ENCODE measurements around the gene LMCD1. TPM values are rescaled to one million over a fixed set of nuclear protein-coding genes. Genes with fewer than 3 reads are reported as not detected.

LMCD1 gene
- total RNA-seq, 3 donors from 2014 or later (not counting 1 experiment from before 2014, with no cell fraction given) = not detected

DNA sequence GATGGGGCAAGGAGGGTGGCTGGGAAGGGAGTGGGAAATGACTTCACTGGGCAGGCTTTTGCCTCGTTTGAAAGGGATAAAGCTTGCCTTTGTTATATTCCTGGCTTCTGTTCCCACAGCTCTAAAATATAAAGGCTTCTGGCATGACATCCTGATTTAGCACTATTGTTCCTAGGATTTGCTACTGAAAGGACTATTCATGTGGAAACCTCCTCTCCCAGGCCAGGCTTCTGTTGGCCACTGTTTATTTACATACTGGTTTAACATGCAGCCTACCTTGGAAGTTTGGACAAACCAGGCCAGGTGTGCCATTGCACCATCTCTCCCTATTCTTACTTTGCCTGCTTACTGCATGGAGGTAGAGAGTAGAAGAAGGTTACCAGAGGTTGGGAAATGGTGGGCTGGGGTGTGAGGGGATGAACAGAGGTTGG is 2.4 kb upstream of the LMCD1 start:
- Histone ChIP-seq H3K27ac (ENCODE audit: low read length) (no peak overlapping the region), H3K4me1 (ENCODE audit: control insufficient read depth, insufficient read depth, low read length) (peaks cover 3% of the 10 kb centered on the region), H3K27me3 (ENCODE audit: control insufficient read depth, insufficient read depth, low read length) (no peaks in the 10 kb centered on the region), H3K36me3 (ENCODE audit: control insufficient read depth, insufficient read depth, low read length) (no peaks in the 10 kb centered on the region), H3K9me3 (ENCODE audit: control insufficient read depth, insufficient read depth, low read length) (no peaks in the 10 kb centered on the region), H3K4me3 (ENCODE audit: low read length) (no peak overlapping the region)
- intact Hi-C loops (cut with micrococcal nuclease) = no loop called here
- Mint-ChIP-seq H3K36me3 (no peaks in the 10 kb centered on the region), H3K4me3 (no peak overlapping the region), H3K27ac (no peak overlapping the region), H3K27me3 (ENCODE audit: low read depth in 2 of 2) (no peaks in the 10 kb centered on the region), H3K9me3 (no peaks in the 10 kb centered on the region), H3K4me1 (peaks cover 5 to 9% of the 10 kb centered on the region in 2 donors)
- ATAC-seq (no peak), DNase-seq (no peak)
- 70% methylated on average over 1 of the region's 1 CpG for WGBS (ENCODE audit: insufficient coverage)
- TF ChIP-seq CTCF (IDR thresholded peaks at IDR 0.05) = no peak

DNA sequence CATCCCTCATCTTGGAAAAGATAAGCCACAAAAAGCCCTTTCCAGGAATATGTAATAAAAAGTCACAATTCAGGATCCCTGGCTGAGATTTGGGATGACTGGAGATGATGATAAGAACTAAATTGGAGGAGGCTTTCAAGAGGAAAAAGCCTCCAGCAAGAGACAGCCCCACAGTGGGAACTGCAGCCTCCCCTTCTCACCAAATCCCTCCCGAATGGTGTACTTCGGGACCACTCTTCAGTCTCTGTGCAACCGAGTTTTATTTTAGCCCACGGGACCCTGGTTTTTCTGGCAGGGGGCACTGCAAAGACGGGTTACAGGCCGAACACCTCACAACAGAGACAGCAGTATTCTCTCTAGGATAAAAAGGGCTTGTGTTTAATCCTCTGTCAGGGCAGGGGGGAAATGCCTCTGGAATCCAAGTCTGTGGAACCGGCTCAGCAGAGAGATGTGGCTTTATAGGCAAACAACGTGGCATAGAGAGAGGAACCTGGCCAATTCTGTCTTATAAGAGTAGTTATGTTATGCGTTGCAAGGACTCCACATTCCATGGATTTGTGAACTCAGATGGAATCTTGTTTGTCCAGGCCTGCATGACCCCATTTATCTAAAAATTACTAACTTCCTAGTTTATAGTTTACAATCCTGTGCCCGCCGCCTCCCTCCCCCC is 1.2 kb upstream of the LMCD1 start:
- Histone ChIP-seq H3K27ac (ENCODE audit: low read length) (no peak overlapping the region), H3K27me3 (ENCODE audit: control insufficient read depth, insufficient read depth, low read length) (no peaks in the 10 kb centered on the region), H3K4me1 (ENCODE audit: control insufficient read depth, insufficient read depth, low read length) (peaks cover 3% of the 10 kb centered on the region), H3K9me3 (ENCODE audit: control insufficient read depth, insufficient read depth, low read length) (no peaks in the 10 kb centered on the region), H3K4me3 (ENCODE audit: low read length) (no peak overlapping the region), H3K36me3 (ENCODE audit: control insufficient read depth, insufficient read depth, low read length) (no peaks in the 10 kb centered on the region)
- ATAC-seq (no peak), DNase-seq (no peak)
- WGBS (ENCODE audit: insufficient coverage) = 85% methylated on average over 10 of the region's 11 CpGs
- no peaks in the 10 kb centered on the region for H3K9me3 Mint-ChIP-seq
- H3K4me3 Mint-ChIP-seq = peak overlapping the region; percentile 87
- peaks cover 5 to 9% of the 10 kb centered on the region in 2 donors for H3K4me1 Mint-ChIP-seq
- TF ChIP-seq CTCF (IDR thresholded peaks at IDR 0.05) = no peak
- intact Hi-C loops (cut with micrococcal nuclease) = no loop called here
- no peaks in the 10 kb centered on the region for H3K36me3 Mint-ChIP-seq
- H3K27ac Mint-ChIP-seq = peak overlapping the region in 1 of 2 donors; percentile 67
- no peaks in the 10 kb centered on the region for H3K27me3 Mint-ChIP-seq (ENCODE audit: low read depth in 2 of 2)

- Mint-ChIP-seq H3K36me3 (no peaks in the 10 kb centered on the region), H3K9me3 (no peaks in the 10 kb centered on the region), H3K27ac (peak overlapping the region; percentile 67 to 91), H3K27me3 (ENCODE audit: low read depth in 2 of 2) (no peaks in the 10 kb centered on the region), H3K4me1 (peaks cover 5 to 9% of the 10 kb centered on the region in 2 donors), H3K4me3 (peak overlapping the region; percentile 87)
- intact Hi-C loops (cut with micrococcal nuclease) = no loop called here
- H3K27me3 ChIP-seq (ENCODE audit: control insufficient read depth, insufficient read depth, low read length) = no peaks in the 10 kb centered on the region
- no peak for TF ChIP-seq CTCF (IDR thresholded peaks at IDR 0.05)
- peak overlapping the region; percentile 51 for H3K4me3 ChIP-seq (ENCODE audit: low read length)
- no peaks in the 10 kb centered on the region for H3K36me3 ChIP-seq (ENCODE audit: control insufficient read depth, insufficient read depth, low read length)
- DNase-seq (no peak), ATAC-seq (no peak)
- H3K9me3 ChIP-seq (ENCODE audit: control insufficient read depth, insufficient read depth, low read length) = no peaks in the 10 kb centered on the region
- 16% methylated on average over 5 of the region's 8 CpGs for WGBS (ENCODE audit: insufficient coverage)
- H3K27ac ChIP-seq (ENCODE audit: low read length) = peak overlapping the region; percentile 8
- H3K4me1 ChIP-seq (ENCODE audit: control insufficient read depth, insufficient read depth, low read length) = peaks cover 3% of the 10 kb centered on the region
Measured at GRCh38 chr3:8500989-8501370, 643 bp upstream of the LMCD1 start.

- H3K9me3 ChIP-seq (ENCODE audit: control insufficient read depth, insufficient read depth, low read length) = no peaks in the 10 kb centered on the region
- H3K27me3 Mint-ChIP-seq (ENCODE audit: low read depth in 2 of 2) = peaks cover 0 to under 1% of the 10 kb centered on the region in 2 donors
- H3K27ac ChIP-seq (ENCODE audit: low read length) = no peak overlapping the region
- DNase-seq (no peak), ATAC-seq (no peak)
- H3K4me1 ChIP-seq (ENCODE audit: control insufficient read depth, insufficient read depth, low read length) = peaks cover 3% of the 10 kb centered on the region
- 60% methylated on average over 1 of the region's 1 CpG for WGBS (ENCODE audit: insufficient coverage)
- no peak overlapping the region for H3K4me3 Mint-ChIP-seq
- no peaks in the 10 kb centered on the region for H3K9me3 Mint-ChIP-seq
- H3K36me3 Mint-ChIP-seq = no peaks in the 10 kb centered on the region
- no peak overlapping the region for H3K27ac Mint-ChIP-seq
- peaks cover 5 to 9% of the 10 kb centered on the region in 2 donors for H3K4me1 Mint-ChIP-seq
- no peak for TF ChIP-seq CTCF (IDR thresholded peaks at IDR 0.05)
- H3K4me3 ChIP-seq (ENCODE audit: low read length) = no peak overlapping the region
- H3K36me3 ChIP-seq (ENCODE audit: control insufficient read depth, insufficient read depth, low read length) = no peaks in the 10 kb centered on the region
- no peaks in the 10 kb centered on the region for H3K27me3 ChIP-seq (ENCODE audit: control insufficient read depth, insufficient read depth, low read length)
- intact Hi-C loops (cut with micrococcal nuclease) = no loop called here
Measured at GRCh38 chr3:8503461-8503860, 1.8 kb downstream of the LMCD1 start.
